Parathyroid adenoma (tissue), 2 donors: ENCODE data around the gene ZCCHC8.

Experiments
- H2AFZ ChIP-seq: fragments of 300-600 bp; sonication (generic); one replicate; pipeline ENCODE4 v1.7.0; 2017; ENCODE audit warnings: antibody characterized with exemption, mild to moderate bottlenecking
- H3K27ac ChIP-seq: fragments of 300-600 bp; sonication (generic); one replicate; pipeline ENCODE4 v1.7.0; 2017
- H3K27me3 ChIP-seq: fragments of 300-600 bp; sonication (generic); one replicate; pipeline ENCODE4 v1.7.0; 2017; ENCODE audit warnings: low read length; ENCODE audit not compliant: control insufficient read depth, insufficient read depth
- H3K36me3 ChIP-seq: fragments of 300-600 bp; sonication (generic); one replicate; pipeline ENCODE4 v1.7.0; 2017; ENCODE audit warnings: low read length; ENCODE audit not compliant: control insufficient read depth, insufficient read depth
- H3K4me1 ChIP-seq: fragments of 300-600 bp; sonication (generic); one replicate; pipeline ENCODE4 v1.7.0; 2017; ENCODE audit warnings: control low read depth
- H3K4me2 ChIP-seq: fragments of 300-600 bp; sonication (generic); one replicate; pipeline ENCODE4 v1.7.0; 2017; ENCODE audit warnings: low read length
- H3K4me3 ChIP-seq: fragments of 300-600 bp; sonication (generic); one replicate; pipeline ENCODE4 v1.7.0; 2017; ENCODE audit warnings: low read depth, low read length
- H3K79me2 ChIP-seq: fragments of 300-600 bp; sonication (generic); one replicate; pipeline ENCODE4 v1.7.0; 2017; ENCODE audit warnings: control low read depth
- H3K9ac ChIP-seq: fragments of 300-600 bp; sonication (generic); one replicate; pipeline ENCODE4 v1.7.0; 2017; ENCODE audit warnings: mild to moderate bottlenecking
- H3K9me3 ChIP-seq: fragments of 300-600 bp; sonication (generic); one replicate; pipeline ENCODE4 v1.7.0; 2017; ENCODE audit warnings: low read length; ENCODE audit not compliant: control insufficient read depth
- TF ChIP-seq, protein P1 (sequence below): fragments of 300-600 bp; sonication (generic); IDR thresholded peaks from one replicate; pipeline ENCODE4 v1.7.0; 2017; ENCODE audit warnings: antibody characterized with exemption, mild to moderate bottlenecking
- donor health status: primary hyperparathyroidism.

Gene ZCCHC8

GRCh38 chr12:122460061-122460460 lies 40.7 kb downstream of the ZCCHC8 start:
- Histone ChIP-seq H3K4me2 (no peak overlapping the region), H3K27ac (no peak overlapping the region), H3K9ac (no peak overlapping the region), H2AFZ (no peak overlapping the region), H3K9me3 (no peaks in the 10 kb centered on the region), H3K36me3 (no peaks in the 10 kb centered on the region), H3K27me3 (no peaks in the 10 kb centered on the region), H3K4me3 (no peak overlapping the region), H3K79me2 (no peaks in the 10 kb centered on the region), H3K4me1 (peaks cover 4% of the 10 kb centered on the region)
- TF ChIP-seq, protein P1, sequence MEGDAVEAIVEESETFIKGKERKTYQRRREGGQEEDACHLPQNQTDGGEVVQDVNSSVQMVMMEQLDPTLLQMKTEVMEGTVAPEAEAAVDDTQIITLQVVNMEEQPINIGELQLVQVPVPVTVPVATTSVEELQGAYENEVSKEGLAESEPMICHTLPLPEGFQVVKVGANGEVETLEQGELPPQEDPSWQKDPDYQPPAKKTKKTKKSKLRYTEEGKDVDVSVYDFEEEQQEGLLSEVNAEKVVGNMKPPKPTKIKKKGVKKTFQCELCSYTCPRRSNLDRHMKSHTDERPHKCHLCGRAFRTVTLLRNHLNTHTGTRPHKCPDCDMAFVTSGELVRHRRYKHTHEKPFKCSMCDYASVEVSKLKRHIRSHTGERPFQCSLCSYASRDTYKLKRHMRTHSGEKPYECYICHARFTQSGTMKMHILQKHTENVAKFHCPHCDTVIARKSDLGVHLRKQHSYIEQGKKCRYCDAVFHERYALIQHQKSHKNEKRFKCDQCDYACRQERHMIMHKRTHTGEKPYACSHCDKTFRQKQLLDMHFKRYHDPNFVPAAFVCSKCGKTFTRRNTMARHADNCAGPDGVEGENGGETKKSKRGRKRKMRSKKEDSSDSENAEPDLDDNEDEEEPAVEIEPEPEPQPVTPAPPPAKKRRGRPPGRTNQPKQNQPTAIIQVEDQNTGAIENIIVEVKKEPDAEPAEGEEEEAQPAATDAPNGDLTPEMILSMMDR = no peak

DNA sequence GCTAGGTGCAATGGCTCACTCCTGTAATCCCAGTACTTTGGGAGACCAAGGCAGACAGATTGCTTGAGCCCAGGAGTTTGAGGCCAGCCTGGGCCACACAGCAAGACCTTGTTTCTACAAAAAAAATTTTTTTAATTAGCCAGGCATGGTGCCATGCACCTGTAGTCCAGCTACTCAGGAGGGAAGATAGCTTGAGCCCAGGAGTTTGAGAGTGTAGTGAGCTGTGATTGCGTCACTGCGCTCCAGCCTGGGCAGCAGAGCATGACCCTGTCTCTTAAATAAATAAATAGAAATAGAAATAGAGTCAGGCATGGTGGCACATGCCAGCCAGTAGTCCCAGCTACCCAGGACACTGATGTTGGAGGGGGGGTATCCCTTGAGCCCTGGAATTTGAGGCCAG lies 41.5 kb downstream of the ZCCHC8 start:
- Histone ChIP-seq H3K79me2 (no peaks in the 10 kb centered on the region), H3K36me3 (no peaks in the 10 kb centered on the region), H3K4me3 (no peak overlapping the region), H3K4me1 (peaks cover 4% of the 10 kb centered on the region), H3K27ac (no peak overlapping the region), H2AFZ (peak overlapping the region; percentile 38), H3K27me3 (no peaks in the 10 kb centered on the region), H3K4me2 (no peak overlapping the region), H3K9me3 (no peaks in the 10 kb centered on the region), H3K9ac (no peak overlapping the region)
- TF ChIP-seq, protein P1 = no peak

DNA sequence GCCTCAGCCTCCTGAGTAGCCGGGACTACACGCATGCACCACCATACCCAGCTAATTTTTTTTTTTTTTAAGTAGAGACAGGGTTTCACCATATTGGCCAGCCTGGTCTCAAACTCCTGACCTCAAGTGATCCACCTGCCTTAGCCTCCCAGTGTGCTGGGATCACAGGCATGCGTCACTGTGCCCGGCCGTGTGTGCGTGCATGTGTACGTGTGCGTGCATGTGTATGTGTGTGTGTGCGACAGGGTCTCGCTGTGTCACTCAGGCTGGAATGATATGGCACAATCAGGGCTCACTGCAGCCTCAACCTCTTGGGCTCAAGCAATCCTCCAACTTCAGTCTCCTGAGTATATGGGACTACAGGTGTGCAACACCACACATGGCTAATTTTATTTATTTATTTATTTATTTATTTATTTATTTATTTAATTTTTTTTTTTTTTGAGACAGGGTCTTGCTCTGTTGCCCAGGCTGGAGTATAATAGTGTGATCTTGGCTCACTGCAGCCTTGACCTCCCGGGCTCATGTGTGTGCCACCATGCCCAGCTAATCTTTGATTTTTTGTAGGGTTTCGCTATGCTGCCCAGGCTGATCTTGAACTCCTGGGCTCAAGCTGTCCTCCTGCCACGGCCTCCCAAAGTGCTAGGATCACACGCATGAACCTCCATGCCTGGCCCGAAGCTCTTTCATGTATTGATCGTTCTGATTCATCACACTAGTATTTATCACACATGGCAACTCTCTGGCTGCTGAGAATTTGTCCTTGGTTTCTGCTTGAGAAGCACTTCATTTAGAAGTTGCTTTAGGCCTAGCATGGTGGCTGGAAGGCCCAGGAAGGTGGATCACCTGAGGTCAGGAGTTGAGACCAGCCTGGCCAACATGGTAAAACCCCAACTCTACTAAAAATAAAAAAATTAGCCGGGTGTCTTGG lies 42.4 kb downstream of the ZCCHC8 start:
- Histone ChIP-seq H2AFZ (peak overlapping the region; percentile 17), H3K4me1 (peaks cover 7% of the 10 kb centered on the region), H3K27ac (no peak overlapping the region), H3K79me2 (no peaks in the 10 kb centered on the region), H3K4me2 (no peak overlapping the region), H3K9me3 (no peaks in the 10 kb centered on the region), H3K9ac (no peak overlapping the region), H3K36me3 (no peaks in the 10 kb centered on the region), H3K27me3 (no peaks in the 10 kb centered on the region), H3K4me3 (no peak overlapping the region)
- TF ChIP-seq, protein P1 = no peak

GRCh38 chr12:122457627-122458026 lies 43.1 kb downstream of the ZCCHC8 start:
- Histone ChIP-seq H3K79me2 (no peaks in the 10 kb centered on the region), H3K4me2 (no peak overlapping the region), H3K36me3 (no peaks in the 10 kb centered on the region), H3K9me3 (no peaks in the 10 kb centered on the region), H3K9ac (no peak overlapping the region), H3K27ac (no peak overlapping the region), H3K4me3 (no peak overlapping the region), H3K4me1 (peaks cover 7% of the 10 kb centered on the region), H2AFZ (peak overlapping the region; percentile 17), H3K27me3 (no peaks in the 10 kb centered on the region)
- TF ChIP-seq, protein P1 = no peak

GRCh38 chr12:122454739-122455138 lies 46.0 kb downstream of the ZCCHC8 start:
- no peak overlapping the region for H3K9ac ChIP-seq
- no peaks in the 10 kb centered on the region for H3K27me3 ChIP-seq
- no peaks in the 10 kb centered on the region for H3K79me2 ChIP-seq
- no peak overlapping the region for H3K27ac ChIP-seq
- no peak overlapping the region for H3K4me3 ChIP-seq
- peaks cover 7% of the 10 kb centered on the region for H3K4me1 ChIP-seq
- H3K9me3 ChIP-seq = no peaks in the 10 kb centered on the region
- no peaks in the 10 kb centered on the region for H3K36me3 ChIP-seq
- H2AFZ ChIP-seq = no peak overlapping the region
- TF ChIP-seq, protein P1 = no peak
- H3K4me2 ChIP-seq = no peak overlapping the region
